ENCODE results near the gene ITPK1. TPM values are rescaled to one million over a fixed set of nuclear protein-coding genes. Genes with fewer than 3 reads are reported as not detected.

Gene ITPK1
- 23.2 and 30.2 TPM in 2 replicates for polyA plus RNA-seq (2012; rRNA removed)
- polyA plus RNA-seq (2012; cell fraction: cytosol; rRNA removed) = 11.4 and 18.7 TPM in 2 replicates
- 25.3 and 32.6 TPM in 2 replicates for polyA plus RNA-seq (2012; cell fraction: nucleus; rRNA removed)

DNA sequence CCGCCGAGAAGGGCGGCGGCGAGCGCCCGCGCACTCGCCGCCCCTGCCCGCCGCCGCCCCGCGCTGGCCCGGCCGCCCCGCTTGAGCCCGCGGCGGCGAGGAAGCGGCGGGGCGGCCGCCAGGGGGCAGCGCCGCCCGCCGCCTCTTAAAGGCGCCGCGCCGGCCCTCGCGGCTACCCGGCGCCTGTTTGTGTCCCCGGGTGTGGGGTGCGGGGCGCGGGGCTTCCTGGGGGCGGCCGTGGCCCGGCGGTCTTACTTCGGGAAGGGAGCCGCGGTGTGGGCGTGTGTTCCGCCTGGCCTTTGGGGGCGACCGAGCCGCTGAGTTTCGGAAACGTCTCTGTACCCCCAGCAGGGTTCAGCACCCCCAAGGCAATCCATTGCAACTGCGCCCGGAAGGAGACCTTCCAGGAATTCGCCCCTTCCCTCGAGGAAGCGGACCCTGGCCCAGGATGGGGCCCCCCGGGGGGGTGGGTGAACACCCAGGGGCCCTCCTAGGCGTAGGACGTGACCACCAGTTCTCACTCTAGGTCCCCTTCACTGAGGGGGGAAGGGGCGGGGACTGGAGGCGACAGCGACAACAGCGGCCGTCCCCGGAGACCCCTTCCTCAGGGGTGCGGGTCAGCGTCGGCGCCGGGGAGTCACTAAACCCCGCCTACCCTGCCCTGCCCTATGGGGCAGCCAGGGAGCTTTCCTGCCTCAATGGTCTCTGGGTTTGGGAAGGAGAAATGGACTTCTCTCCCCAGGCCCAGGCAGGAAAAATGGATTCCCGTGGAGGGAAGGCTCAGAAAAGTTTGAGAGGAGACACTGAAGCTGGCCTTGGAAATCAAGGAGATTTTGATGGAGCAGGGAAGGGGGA is at the start of gene ITPK1:
Gene ITPK1, minus strand, starts transcription at position 105 of the 855 bp plus-strand sequence. CDS start 762 bp downstream, outside the sequence.
- Histone ChIP-seq H3K9ac (peak within 1 kb of the TSS; percentile 84), H3K4me2 (peak within 1 kb of the TSS; percentile 98), H3K36me3 (replicated peaks in 1 of 2; ENCODE audit: control insufficient read depth in 1 of 2, insufficient read depth in 2 of 2, low read length in 1 of 2) (no peaks in the 10 kb centered on the region), H3K4me1 (ENCODE audit: control insufficient read depth in 1 of 2, insufficient read depth in 2 of 2, low read depth in 1 of 2, low read length in 1 of 2) (peaks cover 0 to 25% of the 10 kb centered on the region in 2 experiments; a peak in 3 of 4 replicates), H3F3A (replicated peaks; ENCODE audit: insufficient read depth) (peaks cover 11% of the 10 kb centered on the region), H3K27me3 (ENCODE audit: insufficient read depth) (no peaks in the 10 kb centered on the region), H3K4me3 (ENCODE audit: low read depth in 2 of 2, low read length in 1 of 2) (peak within 1 kb of the TSS; percentile 83 to 87), H3K79me2 (ENCODE audit: insufficient read depth) (peaks cover 6% of the 10 kb centered on the region; the same call in 1 of the 2 replicates), H3K27ac (ENCODE audit: low read depth in 2 of 2, low read length in 1 of 2) (peak within 1 kb of the TSS; percentile 74 to 91), H3K9me2 (no peaks in the 10 kb centered on the region), H3K9me3 (no peaks in the 10 kb centered on the region), H2AFZ (ENCODE audit: low read depth) (peak within 1 kb of the TSS; percentile 98), H4K20me1 (ENCODE audit: insufficient read depth) (0 out of 2 replicates have a peak, but pooled peaks cover 10% of the 10 kb centered on the region)
- DNase-seq = peak; percentile 92
- WGBS (ENCODE audit: low lambda C conversion rate) = 1% methylated on average over 21 of the region's 77 CpGs
- TF ChIP-seq RAD21 (IDR thresholded peaks at IDR 0.05; ENCODE audit: low read length) (peak; percentile 17), RXRA (IDR thresholded peaks at IDR 0.05; ENCODE audit: borderline replicate concordance, low read depth) (no peak), NRF1 (IDR thresholded peaks at IDR 0.05; ENCODE audit: low read depth, low read length) (0 out of 2 replicates have a peak, but pooled peaks have one; percentile 20), YY1 (IDR thresholded peaks at IDR 0.05; ENCODE audit: low read depth) (peak; percentile 15; the same call in 1 of the 2 replicates), POLR2AphosphoS5 (IDR thresholded peaks at IDR 0.05; ENCODE audit: low read depth, low read length) (peak; percentile 22; the same call in 1 of the 2 replicates)
- TF ChIP-seq, protein P1, sequence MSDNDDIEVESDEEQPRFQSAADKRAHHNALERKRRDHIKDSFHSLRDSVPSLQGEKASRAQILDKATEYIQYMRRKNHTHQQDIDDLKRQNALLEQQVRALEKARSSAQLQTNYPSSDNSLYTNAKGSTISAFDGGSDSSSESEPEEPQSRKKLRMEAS (IDR thresholded peaks at IDR 0.05; ENCODE audit: low read depth) = no peak
- TF ChIP-seq, protein P2, sequence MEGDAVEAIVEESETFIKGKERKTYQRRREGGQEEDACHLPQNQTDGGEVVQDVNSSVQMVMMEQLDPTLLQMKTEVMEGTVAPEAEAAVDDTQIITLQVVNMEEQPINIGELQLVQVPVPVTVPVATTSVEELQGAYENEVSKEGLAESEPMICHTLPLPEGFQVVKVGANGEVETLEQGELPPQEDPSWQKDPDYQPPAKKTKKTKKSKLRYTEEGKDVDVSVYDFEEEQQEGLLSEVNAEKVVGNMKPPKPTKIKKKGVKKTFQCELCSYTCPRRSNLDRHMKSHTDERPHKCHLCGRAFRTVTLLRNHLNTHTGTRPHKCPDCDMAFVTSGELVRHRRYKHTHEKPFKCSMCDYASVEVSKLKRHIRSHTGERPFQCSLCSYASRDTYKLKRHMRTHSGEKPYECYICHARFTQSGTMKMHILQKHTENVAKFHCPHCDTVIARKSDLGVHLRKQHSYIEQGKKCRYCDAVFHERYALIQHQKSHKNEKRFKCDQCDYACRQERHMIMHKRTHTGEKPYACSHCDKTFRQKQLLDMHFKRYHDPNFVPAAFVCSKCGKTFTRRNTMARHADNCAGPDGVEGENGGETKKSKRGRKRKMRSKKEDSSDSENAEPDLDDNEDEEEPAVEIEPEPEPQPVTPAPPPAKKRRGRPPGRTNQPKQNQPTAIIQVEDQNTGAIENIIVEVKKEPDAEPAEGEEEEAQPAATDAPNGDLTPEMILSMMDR (IDR thresholded peaks at IDR 0.05) = peak; percentile 35
- ChIA-PET POLR2A (interaction anchor here (0.6 to 1.5 kb wide), 9 partner anchors 11 to 157 kb away, joined by 3 to 5 read pairs (median 3); partner anchors contain the start of genes LYSET and MOAP1), CTCF (interaction anchor here (0.7 to 15.0 kb wide), 17 partner anchors 10 to 431 kb away, joined by 3 to 236 read pairs (median 5); partner anchors contain the start of genes GON7 and UBR7)

DNA sequence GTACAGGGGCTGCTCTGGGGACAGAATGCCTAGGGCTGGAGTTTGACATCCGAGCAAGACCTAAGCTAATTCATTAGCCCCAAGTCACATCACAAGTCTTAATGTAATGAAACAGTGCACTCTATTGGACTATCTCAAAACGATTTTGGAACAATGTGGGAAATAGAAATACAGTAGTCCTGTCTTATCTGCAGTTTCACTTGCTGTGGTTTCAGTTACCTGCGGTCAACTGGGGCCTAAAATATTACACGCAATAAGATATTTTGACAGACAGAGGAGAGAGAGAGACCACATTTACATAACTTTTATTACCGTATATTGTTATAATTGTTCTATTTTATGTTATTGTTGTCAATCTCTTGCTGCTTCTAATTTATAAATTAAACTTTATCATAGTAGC is 47.8 kb upstream of the ITPK1 start:
- no peaks in the 10 kb centered on the region for H3K36me3 ChIP-seq (replicated peaks in 1 of 2; ENCODE audit: control insufficient read depth in 1 of 2, insufficient read depth in 2 of 2, low read length in 1 of 2)
- H2AFZ ChIP-seq (ENCODE audit: low read depth) = no peak overlapping the region
- H3K27me3 ChIP-seq (ENCODE audit: insufficient read depth) = no peaks in the 10 kb centered on the region
- H3K4me2 ChIP-seq = no peak overlapping the region
- no peak overlapping the region for H3K4me3 ChIP-seq (ENCODE audit: low read depth in 2 of 2, low read length in 1 of 2)
- peaks cover 0 to 7% of the 10 kb centered on the region in 2 experiments; a peak in 1 of 4 replicates for H3K4me1 ChIP-seq (ENCODE audit: control insufficient read depth in 1 of 2, insufficient read depth in 2 of 2, low read depth in 1 of 2, low read length in 1 of 2)
- CTCF ChIA-PET = interaction anchor here (0.9 to 1.4 kb wide), 5 partner anchors 14 to 212 kb away, joined by 3 read pairs; no protein-coding TSS in a partner anchor
- no peak for DNase-seq
- no peaks in the 10 kb centered on the region for H3K79me2 ChIP-seq (ENCODE audit: insufficient read depth)
- no peaks in the 10 kb centered on the region for H3F3A ChIP-seq (replicated peaks; ENCODE audit: insufficient read depth)
- no peaks in the 10 kb centered on the region for H3K9me2 ChIP-seq
- TF ChIP-seq TAF1 (IDR thresholded peaks at IDR 0.05; ENCODE audit: borderline replicate concordance, low read depth, low read length) (no peak), GATA2 (CRISPR knock-in tag; IDR thresholded peaks at IDR 0.05) (no peak), FOXJ3 (CRISPR knock-in tag; IDR thresholded peaks at IDR 0.05) (no peak), MXI1 (IDR thresholded peaks at IDR 0.05; ENCODE audit: low read depth, low read length) (no peak), SMC3 (IDR thresholded peaks at IDR 0.05; ENCODE audit: low read depth, low read length) (no peak), NFIC (IDR thresholded peaks at IDR 0.05; ENCODE audit: borderline replicate concordance) (no peak), RXRA (IDR thresholded peaks at IDR 0.05; ENCODE audit: borderline replicate concordance, low read depth) (no peak)
- TF ChIP-seq, protein P3, sequence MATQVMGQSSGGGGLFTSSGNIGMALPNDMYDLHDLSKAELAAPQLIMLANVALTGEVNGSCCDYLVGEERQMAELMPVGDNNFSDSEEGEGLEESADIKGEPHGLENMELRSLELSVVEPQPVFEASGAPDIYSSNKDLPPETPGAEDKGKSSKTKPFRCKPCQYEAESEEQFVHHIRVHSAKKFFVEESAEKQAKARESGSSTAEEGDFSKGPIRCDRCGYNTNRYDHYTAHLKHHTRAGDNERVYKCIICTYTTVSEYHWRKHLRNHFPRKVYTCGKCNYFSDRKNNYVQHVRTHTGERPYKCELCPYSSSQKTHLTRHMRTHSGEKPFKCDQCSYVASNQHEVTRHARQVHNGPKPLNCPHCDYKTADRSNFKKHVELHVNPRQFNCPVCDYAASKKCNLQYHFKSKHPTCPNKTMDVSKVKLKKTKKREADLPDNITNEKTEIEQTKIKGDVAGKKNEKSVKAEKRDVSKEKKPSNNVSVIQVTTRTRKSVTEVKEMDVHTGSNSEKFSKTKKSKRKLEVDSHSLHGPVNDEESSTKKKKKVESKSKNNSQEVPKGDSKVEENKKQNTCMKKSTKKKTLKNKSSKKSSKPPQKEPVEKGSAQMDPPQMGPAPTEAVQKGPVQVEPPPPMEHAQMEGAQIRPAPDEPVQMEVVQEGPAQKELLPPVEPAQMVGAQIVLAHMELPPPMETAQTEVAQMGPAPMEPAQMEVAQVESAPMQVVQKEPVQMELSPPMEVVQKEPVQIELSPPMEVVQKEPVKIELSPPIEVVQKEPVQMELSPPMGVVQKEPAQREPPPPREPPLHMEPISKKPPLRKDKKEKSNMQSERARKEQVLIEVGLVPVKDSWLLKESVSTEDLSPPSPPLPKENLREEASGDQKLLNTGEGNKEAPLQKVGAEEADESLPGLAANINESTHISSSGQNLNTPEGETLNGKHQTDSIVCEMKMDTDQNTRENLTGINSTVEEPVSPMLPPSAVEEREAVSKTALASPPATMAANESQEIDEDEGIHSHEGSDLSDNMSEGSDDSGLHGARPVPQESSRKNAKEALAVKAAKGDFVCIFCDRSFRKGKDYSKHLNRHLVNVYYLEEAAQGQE (IDR thresholded peaks at IDR 0.05; ENCODE audit: low read depth, low read length) = no peak
- WGBS (ENCODE audit: low lambda C conversion rate) = 61% methylated on average over 5 of the region's 5 CpGs
- no peak overlapping the region for H3K9ac ChIP-seq
- POLR2A ChIA-PET = no interaction called here
- no peaks in the 10 kb centered on the region for H3K9me3 ChIP-seq
- H4K20me1 ChIP-seq (ENCODE audit: insufficient read depth) = no peaks in the 10 kb centered on the region
- no peak overlapping the region for H3K27ac ChIP-seq (ENCODE audit: low read depth in 2 of 2, low read length in 1 of 2)

Measured in SK-N-SH (cell line).